GM19238 (cell line): ENCODE results near the gene KCNS3.

Source experiments
- DNase-seq: peaks from one replicate; pipeline ENCODE4 v3.0.0; 2011; ENCODE audit warnings: low spot score; ENCODE audit not compliant: insufficient read length

KCNS3 gene

GRCh38 chr2:17877811-17878280 lies 621 bp upstream of the KCNS3 start:
- DNase-seq = peak; percentile 31

GRCh38 chr2:17879137-17879912 lies 858 bp downstream of the KCNS3 start:
- peak; percentile 16 for DNase-seq

GRCh38 chr2:17879913-17880274 lies 1.4 kb downstream of the KCNS3 start:
- no peak for DNase-seq

GRCh38 chr2:17892770-17893534 lies 14.5 kb downstream of the KCNS3 start:
- DNase-seq = no peak

- no peak for DNase-seq
Measured at GRCh38 chr2:17894005-17894404, 15.5 kb downstream of the KCNS3 start.

- no peak for DNase-seq
Measured at GRCh38 chr2:17894556-17894955, 16.1 kb downstream of the KCNS3 start.

GRCh38 chr2:17899871-17900270 lies 21.4 kb downstream of the KCNS3 start:
- no peak for DNase-seq

GRCh38 chr2:17901246-17901645 lies 22.8 kb downstream of the KCNS3 start:
- no peak for DNase-seq

GRCh38 chr2:17910980-17911379 lies 32.5 kb downstream of the KCNS3 start:
- no peak for DNase-seq

- no peak for DNase-seq
Measured at GRCh38 chr2:17911491-17912260, 33.2 kb downstream of the KCNS3 start.

- DNase-seq = peak; percentile 3
Measured at GRCh38 chr2:17912266-17912691, 33.8 kb downstream of the KCNS3 start.

- DNase-seq = no peak
Measured at GRCh38 chr2:17915099-17915498, 36.6 kb downstream of the KCNS3 start.

- DNase-seq = no peak
Measured at GRCh38 chr2:17915811-17916518, 37.5 kb downstream of the KCNS3 start.

GRCh38 chr2:17916584-17916983 lies 38.1 kb downstream of the KCNS3 start:
- no peak for DNase-seq

- no peak for DNase-seq
Measured at GRCh38 chr2:17918789-17919188, 40.3 kb downstream of the KCNS3 start.

- no peak for DNase-seq
Measured at GRCh38 chr2:17930773-17931172, 52.3 kb downstream of the KCNS3 start.

- DNase-seq = no peak
Measured at GRCh38 chr2:17933256-17933655, 54.8 kb downstream of the KCNS3 start.

GRCh38 chr2:17934721-17935120 lies 56.3 kb downstream of the KCNS3 start:
- no peak for DNase-seq

GRCh38 chr2:17935242-17935885 lies 56.9 kb downstream of the KCNS3 start:
- DNase-seq = no peak

- no peak for DNase-seq
Measured at GRCh38 chr2:17936599-17936998, 58.1 kb downstream of the KCNS3 start.
